HG02973 (cell line): ENCODE data around the gene SPAG6.

Experiments
- ATAC-seq: cut with Tn5 transposase; IDR thresholded peaks from one replicate; pipeline ENCODE4 v1.9.1; 2021; ENCODE audit warnings: moderate library complexity; ENCODE audit not compliant: unreplicated experiment

The SPAG6 gene

DNA sequence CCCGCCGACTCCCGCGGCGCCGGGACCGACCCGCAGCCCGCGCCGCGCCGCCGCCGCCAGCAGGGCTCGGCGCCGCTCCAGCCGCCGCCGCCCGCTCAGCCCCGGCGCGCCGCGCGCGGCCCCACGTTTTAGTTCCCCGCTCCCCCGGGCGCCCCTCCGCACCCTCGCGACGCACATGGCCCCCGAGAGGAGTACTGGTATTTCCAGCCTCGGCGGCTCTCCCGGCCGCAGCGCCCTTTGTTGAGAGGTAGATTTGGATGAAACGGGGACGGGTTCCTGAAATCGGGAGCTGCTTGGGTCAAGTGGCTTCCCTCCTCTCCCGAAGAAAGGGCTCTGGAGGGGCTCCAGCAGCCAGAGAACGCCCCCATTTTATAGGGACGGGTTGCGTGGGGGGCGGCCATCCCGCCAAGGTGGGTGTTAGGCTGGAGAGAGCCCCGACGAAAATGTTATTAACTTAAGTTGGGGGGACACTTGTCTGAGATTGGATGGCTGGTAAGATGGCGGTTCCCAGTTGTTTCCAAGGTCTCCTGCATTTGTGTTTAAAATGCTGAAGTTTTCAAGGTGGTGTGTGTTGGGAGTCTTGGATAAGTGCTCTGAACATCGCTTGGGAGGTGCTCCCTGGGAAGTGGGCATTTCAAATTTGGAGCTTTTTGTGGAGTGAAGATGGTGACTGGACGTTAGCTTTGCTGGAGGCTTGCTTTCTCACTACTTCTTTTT is 23.2 kb upstream of the SPAG6 start:
- ATAC-seq = no peak

DNA sequence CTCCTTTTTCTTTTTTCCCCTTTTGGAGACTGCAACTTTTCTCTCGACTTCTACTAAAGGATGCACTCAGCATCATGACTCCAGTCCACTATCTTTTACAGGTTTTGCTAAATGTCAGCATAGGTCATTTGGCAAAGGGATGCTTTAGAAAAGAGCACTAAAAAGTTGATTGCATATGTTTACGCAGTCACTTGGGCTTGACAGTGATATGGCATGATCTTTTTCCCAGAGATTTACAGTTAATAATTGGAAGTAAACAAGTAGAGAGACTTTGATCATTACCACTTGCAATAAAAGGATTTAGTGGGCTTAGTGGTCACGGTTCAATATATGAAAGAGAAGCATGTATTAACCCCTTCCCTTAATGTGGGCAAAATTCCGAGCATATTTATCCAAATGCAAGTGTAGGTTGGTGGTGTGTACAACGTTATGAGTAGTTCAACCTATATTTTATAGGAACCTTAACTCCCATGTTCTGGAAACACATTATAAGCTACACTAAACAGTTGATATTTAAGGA is 22.6 kb upstream of the SPAG6 start:
- ATAC-seq = no peak

DNA sequence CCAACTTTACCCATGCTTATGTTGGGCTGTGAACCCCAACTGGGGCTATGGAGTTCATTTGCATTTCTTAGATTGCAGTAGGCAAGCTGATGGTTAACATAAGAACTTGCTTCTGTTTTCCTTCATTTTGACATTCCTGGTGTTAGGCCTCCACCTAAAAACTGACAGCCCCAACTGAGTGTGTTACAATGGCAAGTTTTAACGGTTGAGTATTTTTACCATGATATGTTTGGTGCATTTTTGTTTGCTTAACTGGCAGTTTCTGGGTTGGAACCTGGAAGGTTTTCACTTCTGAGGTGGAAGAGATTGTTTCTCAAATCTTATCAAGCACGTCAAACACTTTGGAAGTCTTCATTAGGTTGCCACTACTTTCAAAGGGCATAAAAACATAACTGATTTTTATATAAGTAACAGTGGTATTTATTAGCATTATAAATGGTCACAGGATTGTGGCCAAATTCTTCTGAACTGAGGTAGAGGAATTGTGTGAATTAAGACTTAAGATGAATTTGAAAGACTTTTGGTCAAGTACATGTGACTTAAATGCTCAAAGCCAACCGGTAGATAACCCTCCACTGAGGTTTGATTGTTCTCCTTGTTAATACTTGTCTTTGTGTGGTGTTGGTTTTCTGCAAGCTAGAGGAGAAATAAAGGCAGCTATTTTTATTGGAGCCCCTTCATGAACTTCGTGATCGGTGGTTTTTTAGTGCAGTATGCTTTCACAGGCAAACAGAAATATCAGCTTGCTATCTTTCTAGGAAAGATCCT is 21.6 kb upstream of the SPAG6 start:
- ATAC-seq = no peak

DNA sequence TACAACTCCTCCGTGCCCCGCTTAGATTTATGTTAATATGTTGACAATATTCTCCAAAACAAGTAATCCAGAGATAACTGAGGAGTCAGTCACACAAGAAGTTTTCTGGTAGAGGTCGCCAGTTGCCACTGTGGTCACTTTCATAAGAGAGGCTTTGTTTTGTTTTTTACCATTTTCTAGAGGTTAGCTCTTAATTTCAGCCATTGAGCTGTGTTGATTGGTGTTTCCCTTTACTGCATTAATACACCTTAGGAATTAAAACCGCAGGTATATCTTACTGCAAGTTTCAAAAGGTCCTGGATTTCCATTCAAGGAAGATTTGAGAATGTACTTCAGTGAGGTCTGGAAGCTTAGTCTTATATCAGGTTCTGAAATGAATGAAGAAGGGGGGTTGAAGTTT is 20.9 kb upstream of the SPAG6 start:
- ATAC-seq = no peak

DNA sequence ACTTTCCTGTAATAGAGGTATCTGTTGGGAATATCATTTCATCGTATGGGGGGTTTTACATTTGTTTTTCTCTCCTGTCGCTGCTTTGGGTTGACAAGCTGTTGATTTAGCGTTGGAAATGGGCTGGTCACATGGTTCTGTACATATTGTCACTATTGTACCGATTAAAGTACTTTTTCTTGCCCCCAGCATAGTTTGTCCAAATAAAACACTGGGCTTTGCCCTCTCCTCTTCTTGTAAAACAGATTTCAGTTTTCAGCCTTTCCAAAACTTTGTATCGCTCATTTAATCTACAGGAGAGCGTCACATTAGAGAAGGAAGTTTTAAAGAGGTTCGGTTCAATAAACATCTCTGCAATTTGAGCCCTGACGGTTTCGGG is 20.4 kb upstream of the SPAG6 start:
- no peak for ATAC-seq

DNA sequence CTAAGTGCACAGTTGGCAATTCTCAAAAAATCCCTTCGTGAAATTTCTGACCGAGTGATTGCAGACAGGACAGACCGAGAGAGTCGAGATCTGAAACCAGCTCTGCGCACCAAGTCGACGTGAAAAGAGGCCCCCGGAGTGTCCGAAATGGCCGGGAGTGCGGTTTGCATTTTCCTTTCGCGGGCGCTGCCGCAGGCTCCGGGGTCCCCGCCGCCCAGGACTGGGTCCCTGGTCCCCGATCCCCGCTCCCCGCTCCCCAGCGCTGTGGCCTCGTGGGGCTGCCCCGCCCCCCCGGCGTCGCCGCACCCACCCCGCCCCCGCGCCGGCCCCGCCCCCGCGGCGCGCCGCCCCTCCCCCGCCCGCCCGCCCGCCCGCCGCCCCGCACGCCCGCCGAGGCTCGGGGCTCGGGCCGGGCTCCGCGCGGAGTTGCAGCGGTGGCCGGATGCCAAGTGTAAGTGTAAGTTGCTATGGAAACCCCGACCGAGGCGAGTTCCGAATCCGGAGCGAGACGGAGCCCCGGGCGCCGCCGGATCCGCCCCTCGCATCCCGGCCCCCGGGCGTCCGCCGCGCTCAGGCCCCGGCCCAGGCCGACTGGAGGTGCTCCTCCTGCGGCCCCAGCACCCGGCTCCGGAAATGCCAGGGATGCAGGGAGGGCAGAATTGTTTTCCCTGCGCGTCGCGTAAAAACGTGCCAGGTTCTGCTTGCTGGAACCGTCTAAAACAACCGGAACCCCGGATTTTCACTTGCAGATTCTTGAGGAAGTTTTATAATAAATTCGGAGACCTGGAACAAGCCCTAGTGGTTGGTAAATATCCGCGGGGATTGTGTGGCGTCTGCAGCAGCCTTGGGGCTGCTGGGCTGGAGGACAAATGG is 19.8 kb upstream of the SPAG6 start:
- peak; percentile 43 for ATAC-seq

DNA sequence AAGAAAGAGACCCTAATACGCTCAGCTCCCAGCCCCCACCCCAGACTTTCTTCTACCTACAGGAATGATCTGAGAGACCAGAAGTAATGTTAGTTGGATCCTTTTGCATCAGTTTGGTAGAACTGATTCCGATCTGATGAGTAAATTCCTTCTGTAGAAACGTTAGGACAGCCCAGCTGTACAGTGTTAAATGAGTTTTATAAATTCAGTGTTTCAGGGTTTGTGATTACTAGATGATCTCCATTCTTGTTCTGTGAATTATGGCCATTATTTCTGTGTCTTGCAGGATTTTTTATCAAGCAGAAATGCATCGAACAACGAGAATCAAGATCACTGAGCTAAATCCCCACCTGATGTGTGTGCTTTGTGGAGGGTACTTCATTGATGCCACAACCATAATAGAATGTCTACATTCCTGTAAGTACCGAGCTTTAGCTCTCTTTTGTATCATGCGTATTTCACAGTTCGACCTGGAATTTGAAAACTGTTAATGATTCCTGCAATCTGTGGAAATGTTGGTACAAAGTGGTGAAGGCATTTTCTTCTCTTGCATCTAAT is 19.1 kb upstream of the SPAG6 start:
- ATAC-seq = no peak

DNA sequence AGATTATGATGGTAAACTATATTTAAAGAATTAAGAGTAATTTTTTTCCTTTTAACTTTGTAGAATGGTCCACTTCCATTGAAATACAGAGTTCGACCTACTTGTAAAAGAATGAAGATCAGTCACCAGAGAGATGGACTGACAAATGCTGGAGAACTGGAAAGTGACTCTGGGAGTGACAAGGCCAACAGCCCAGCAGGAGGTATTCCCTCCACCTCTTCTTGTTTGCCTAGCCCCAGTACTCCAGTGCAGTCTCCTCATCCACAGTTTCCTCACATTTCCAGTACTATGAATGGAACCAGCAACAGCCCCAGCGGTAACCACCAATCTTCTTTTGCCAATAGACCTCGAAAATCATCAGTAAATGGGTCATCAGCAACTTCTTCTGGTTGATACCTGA is 16.1 kb upstream of the SPAG6 start:
- no peak for ATAC-seq

DNA sequence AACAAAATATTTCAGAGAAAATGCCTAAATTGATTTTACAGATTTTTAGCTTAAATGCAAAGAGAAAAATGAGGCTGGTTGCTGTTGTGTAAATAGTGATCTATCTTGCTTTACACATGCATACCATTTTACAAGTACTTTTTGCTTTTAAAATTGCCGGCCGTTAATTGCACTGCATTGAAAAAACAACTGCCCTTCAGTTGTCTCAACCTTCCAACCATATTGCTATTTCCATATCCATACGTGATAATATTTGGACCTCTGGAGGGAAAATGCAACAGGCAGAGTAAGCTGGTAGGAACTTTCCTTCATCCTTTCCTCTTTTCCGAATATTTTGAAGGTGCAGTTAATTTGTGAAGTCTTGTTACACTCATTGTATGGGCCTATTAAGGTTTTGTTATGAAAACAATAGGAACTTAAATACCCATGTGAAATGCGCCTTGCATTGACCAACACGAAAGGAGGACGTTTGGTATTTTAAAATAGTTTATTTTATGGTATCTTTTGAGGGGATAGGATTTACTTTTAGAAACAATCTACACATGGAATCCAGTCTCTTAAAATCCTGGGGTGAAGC is 13.1 kb upstream of the SPAG6 start:
- ATAC-seq = no peak

DNA sequence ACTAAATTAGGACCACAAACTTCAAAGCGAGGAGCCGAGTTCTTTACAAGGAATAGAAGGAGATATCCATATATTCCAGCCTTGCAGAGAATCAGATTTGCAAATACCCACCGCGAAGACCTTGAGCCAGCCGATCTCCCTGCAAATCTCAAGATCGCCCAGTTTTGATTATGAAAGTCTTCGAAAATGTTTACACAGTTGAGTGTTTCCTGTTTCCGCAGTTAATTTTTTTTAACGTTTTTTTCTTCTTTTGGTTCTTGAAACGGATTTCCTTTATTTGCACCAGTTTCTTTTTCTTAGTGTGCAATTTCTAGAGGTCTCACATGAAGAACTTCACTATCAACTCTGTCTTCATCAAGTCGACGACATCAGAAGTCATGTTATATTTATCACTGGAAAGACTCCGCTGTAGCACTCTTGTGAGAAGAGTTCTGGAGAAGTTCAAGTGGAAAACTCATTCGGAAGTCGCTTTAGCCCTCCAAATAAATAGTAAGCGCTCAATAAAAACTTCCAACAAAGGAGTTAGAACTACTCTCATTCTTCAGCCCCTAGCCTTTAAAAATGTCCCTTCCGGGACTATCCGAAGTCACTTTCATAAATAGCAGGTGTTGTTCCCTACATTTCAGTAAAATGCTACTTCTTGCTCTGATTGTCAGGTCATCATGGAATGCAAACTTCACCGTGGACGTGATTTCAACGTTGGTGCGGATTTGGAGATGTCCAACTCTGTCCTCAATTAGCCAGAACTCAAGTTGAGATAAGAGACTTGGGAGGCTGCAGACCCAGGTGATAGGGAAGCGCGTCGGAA is 11.9 kb upstream of the SPAG6 start:
- no peak for ATAC-seq

DNA sequence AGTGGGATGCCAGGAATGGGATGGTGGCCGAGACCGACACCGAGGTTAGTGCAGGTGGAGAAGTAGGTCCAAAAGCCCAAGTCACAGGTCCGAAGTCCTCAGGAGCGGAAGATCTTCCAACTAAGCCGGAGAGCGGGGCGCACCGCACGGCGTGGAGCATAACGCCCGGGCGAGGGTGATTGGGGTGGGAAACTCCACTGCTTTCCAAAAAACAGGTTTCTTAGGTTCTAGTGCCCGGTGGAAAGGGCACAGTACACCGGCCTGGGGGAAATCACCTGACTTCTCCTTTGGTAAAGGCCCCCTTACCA is 11.4 kb upstream of the SPAG6 start:
- no peak for ATAC-seq

DNA sequence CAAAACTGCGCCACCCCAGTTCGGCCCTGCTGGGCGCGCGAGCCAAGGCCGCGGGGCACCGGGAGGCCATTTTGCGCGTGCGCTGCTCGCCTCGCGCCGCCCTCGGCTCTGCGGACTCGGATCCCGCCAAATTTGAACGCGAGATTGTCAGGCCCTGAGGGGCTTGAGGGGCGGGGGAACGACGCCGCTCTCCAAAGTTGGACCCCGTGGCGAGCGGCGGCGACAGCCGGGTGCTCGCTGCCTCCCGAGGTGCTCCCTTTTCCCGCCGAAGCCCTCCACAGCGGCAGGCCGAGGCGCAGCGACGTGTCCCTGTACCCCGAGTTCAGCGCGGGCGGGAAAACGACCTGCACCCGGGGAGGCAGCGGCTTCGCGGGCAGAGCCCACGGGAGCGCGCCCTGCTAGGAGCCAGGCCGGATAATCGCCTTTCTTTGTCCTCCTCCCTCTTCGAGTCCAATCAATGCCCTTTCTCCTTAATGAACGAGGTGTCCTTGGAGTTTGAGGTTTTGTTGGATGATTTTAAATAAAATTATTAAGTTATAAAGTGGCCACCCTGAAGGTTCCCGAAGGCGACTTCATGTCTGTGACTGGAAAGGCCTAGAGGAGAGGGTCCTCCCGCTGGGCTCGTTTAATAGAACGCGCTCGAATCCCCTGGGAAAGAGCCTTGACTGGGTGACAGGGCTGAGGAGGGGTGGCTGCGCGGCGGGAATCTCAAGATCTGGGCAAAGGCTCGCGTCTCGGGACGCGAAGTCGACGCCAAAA is 10.7 kb upstream of the SPAG6 start:
- no peak for ATAC-seq

DNA sequence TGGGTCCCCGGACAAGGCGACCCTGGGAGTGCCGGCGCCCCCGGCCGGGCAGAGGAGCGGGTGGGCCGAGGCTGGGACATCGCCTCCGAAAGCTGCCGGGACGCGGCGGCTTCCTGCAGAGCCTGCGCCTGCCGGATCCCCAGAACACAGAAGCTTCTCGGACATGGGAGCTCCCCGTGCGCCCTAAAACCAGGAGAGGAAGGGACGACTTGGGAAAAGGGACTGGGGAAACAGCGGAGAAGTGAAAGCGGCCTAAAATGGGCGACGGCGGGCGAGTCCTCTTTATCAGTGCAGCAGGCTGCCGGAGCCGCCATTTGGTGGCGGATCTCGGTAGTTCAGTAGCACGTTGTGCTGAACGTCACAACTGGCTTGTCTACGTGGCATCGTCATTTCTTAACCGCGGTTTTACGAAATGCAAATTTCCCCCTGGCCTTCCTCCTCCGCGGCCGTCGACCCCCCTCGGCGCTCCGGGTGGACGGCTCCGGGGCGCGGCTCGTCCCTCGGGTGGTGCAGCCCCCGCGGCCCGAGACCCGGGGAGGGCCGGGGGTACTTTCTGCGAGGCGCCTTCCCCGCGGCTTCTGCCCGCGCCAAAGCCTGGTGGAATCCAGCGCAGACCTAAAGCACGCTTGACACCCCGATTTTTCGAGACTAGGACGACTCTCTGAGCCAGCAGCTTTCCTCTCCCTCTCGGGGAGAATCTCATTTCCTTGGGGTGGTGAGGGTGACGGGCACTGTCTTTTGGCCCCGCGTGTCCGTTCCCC is 9.9 kb upstream of the SPAG6 start:
- ATAC-seq = peak; percentile 55

DNA sequence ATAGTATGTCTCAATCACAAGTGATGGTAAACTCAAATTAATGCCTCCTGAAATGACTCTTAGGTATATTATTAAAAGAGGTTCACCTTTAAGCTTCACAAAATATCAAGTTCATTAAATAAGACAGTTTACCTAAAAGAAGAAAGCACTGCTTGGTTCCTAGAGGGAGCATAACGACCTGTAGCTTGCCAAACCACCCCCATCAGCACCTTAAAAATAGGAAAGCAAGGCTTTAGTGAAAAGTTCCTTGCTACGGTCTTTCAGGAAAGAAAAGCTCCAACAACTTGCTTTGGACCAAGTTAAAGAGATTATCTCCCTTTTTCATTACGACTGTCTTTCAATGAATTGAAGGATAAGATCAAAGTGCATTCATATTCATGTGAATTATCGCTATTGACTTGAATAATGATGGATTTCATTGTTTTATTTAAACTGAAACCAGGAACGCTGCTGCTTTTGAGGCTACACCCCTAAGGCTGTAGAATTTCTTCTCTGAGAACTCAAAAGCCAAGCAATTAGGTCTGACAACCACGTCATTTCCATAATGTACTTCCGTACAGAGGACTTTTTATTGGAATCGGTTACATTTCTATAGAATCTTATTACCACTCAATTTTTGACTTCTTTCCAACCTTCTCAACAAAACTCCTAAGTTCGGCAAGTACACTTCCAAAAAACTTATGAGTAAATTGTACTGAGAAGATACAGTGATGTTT is 7.0 kb upstream of the SPAG6 start:
- no peak for ATAC-seq

DNA sequence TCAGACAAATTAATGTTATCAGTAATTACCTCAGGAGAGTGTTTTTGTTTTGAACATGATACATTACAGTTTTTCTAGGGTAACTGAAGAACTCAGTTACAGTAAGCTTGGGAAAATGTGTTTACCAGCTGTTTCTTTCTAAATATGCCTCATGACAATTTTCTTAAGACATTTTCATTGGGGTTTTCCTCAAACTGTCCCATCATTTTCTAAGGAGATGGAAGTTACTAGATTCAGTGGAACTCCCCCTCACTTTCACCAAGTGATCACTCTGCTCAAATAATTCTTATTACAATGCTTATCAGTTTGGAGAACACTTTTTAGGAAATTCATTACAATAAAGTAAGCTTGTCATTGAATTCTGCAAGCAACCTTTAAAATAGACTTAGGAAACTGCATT is 6.4 kb upstream of the SPAG6 start:
- no peak for ATAC-seq

DNA sequence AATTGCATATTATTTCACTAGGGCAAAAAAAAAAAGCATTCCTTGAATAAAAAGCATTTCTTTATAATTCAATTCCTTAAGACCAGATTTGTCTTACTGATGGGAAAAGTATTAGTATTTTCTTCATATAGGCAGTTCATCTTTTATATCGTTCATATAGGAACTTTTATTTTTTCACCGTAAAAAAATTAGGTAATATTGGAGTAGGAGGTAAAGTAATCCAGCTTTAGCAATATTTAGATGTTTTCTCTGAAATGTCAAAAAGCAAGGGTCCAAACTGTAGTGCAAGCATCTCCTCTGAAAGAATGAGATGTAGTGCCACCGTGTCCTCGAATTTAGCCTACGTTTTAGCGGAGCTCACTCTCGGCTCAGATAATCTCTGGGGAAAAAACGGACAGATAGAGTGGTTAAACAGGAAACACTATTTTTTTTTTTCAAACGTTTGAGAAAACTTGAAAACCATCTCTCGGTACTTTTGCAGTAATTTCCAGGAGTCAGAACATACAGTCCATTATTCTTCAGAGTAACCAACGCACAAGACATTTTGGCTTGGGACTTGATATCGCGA is 5.5 kb upstream of the SPAG6 start:
- ATAC-seq = no peak

DNA sequence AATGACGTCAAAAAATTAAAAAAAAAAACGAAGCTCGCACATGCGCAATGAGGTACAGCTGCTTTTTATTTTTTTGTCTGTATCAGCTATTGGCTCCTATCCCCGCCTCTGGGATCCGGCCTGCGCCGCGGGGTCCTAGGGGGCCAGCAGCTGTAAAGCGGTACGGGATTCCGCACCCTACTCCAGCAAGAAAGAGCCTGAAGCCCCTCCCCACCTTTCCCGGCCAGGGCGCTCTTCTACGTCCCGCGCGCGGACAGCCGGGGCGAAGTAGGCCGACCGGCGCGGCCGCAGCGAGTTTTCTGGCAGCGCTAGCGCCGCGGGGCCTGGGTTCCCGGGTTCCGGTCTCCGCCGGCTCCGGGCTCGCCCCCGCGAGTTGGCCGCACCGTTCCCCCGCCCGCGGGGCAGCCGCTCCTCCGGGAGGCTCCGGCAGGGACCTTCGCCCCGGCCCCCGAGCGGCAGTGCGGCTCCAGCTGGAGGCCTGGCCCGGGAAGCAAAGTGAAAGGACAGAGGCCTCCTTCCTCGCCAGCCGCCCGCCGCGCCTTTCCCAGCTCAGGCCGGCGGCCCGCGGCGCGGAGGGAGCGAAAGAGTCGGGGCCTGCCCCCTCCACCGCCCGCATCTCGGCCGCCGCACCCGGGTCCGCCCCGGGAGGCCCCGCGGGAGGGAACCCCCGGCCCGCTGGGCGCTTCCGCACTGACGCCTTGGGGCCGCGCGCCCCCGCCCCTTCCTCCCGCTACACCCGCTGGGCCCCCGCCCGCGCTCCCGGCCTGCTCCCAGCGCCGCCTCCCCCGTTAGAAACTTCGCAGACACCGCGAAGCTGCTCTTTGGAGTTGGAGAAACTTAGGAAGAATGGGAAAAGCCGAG is 4.7 kb upstream of the SPAG6 start:
- peak; percentile 38 for ATAC-seq
